Memory B cell (primary cell): ENCODE measurements around the gene PHC2.

Experiments
- ATAC-seq: fragments of 150-1000 bp; cut with Tn5 transposase; 2 replicates; pipeline ENCODE4 v1.10.0; 2021; ENCODE audit warnings: low read depth, mild to moderate bottlenecking, moderate library complexity
- DNase-seq, 2 donors: peaks; one replicate each; pipeline ENCODE4 v3.0.0; 2022; ENCODE audit warnings: low spot score in 2 of 2
- H3K27ac Mint-ChIP-seq: one replicate; pipeline ENCODE4 v1.8.0; 2022; ENCODE audit warnings: mild to moderate bottlenecking, moderate library complexity, mixed read lengths
- H3K27me3 Mint-ChIP-seq: one replicate; pipeline ENCODE4 v1.8.0; 2022; ENCODE audit warnings: mixed read lengths
- H3K36me3 Mint-ChIP-seq: one replicate; pipeline ENCODE4 v1.8.0; 2022; ENCODE audit warnings: mild to moderate bottlenecking, mixed read lengths
- H3K4me1 Mint-ChIP-seq: one replicate; pipeline ENCODE4 v1.8.0; 2022; ENCODE audit warnings: mixed read lengths
- H3K4me3 Mint-ChIP-seq: one replicate; pipeline ENCODE4 v1.8.0; 2022; ENCODE audit warnings: mild to moderate bottlenecking, moderate library complexity, mixed read lengths
- H3K9me3 Mint-ChIP-seq: one replicate; pipeline ENCODE4 v1.8.0; 2022; ENCODE audit warnings: mixed read lengths

PHC2 gene

DNA sequence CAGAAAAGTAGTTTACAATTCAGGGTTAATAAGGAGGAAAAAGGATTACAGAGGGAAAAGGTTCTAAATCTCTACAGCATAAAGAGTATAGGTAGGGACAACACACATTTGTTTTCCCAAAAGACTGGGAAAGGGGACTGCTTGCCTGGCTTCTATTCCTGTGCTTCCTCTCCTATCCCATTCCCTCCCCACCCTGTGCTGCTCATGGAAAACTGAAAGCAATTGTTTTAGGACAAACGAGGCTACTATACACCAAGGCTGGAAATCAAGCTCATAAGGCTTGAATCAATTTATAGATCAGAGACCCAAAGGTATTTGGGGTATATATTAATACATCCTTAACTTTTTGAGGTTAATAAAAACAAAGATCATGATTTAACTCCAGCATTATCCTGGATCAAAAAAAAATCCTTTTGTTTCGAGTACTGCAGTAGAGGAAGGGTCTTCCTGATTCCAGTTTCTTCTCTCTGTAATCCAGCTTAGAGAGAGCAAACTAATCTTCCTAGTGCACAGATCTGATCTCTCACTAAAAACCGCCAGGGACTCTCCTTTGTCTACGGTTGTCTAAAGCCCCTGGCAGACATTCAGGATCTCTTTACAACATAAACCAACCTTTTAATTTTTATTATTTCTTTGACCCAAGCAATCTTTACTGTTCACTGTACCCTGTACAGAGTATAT is 72.6 kb downstream of the PHC2 start:
- Mint-ChIP-seq H3K9me3 (no peaks in the 10 kb centered on the region), H3K4me1 (peaks cover 6% of the 10 kb centered on the region), H3K27me3 (no peaks in the 10 kb centered on the region), H3K27ac (no peak overlapping the region), H3K4me3 (no peak overlapping the region), H3K36me3 (no peaks in the 10 kb centered on the region)
- no peak for ATAC-seq
- DNase-seq: no peak

DNA sequence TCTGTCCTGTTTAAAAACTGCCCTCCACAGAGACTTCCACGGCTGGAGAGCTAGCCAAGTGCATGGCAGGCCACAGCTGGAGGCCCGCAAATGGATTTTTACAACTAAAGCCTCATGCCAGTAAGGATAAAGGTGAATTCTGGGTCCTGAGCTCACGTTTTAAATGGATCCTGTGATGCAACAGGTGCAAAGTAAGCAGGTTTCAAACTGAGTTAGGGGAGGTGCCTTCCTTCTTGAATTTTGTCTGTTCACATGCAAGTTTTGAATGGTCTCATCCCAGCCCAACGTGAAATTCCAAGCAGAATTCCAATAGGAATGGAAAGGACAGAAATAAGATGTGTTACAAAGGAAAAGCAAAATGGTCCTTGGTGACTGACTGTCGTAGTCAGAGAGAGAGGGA is 73.8 kb downstream of the PHC2 start:
- Mint-ChIP-seq H3K4me3 (no peak overlapping the region), H3K27me3 (no peaks in the 10 kb centered on the region), H3K36me3 (no peaks in the 10 kb centered on the region), H3K27ac (no peak overlapping the region), H3K4me1 (peaks cover 6% of the 10 kb centered on the region), H3K9me3 (no peaks in the 10 kb centered on the region)
- ATAC-seq (no peak), DNase-seq (no peak)

DNA sequence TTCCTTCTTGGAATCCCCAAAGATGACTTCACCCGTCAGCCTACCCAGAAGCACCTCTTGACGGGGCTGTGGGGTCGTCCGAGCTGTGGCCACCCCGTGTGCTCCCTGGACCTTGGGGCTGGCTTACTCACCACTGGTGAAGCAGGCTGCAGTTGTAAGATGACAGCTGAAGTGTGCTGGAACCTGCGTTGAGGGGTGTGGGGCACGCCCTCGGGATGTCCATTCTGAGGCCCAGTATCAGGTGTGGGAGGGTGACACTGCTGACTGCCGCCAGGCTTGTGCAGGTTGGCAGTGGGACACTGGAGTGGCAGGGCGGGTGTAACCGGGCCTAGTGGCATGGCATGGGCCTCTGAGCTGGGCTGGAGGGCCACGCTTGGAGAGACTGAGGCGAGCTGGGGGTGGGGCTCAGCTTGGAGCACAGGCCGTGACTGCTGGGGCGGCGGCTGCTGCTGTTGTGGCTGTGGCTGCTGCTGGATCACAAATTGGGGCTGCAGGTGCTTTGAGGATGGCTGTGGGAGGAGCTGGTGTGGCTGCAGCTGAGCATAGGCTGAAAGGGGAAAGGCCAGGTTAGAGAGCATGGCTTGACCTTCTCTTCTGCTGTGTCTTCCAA is 76.1 kb downstream of the PHC2 start:
- no peak for ATAC-seq
- Mint-ChIP-seq H3K27me3 (no peaks in the 10 kb centered on the region), H3K36me3 (no peaks in the 10 kb centered on the region), H3K4me3 (no peak overlapping the region), H3K27ac (no peak overlapping the region), H3K9me3 (no peaks in the 10 kb centered on the region), H3K4me1 (peaks cover 10% of the 10 kb centered on the region)
- no peak for DNase-seq

DNA sequence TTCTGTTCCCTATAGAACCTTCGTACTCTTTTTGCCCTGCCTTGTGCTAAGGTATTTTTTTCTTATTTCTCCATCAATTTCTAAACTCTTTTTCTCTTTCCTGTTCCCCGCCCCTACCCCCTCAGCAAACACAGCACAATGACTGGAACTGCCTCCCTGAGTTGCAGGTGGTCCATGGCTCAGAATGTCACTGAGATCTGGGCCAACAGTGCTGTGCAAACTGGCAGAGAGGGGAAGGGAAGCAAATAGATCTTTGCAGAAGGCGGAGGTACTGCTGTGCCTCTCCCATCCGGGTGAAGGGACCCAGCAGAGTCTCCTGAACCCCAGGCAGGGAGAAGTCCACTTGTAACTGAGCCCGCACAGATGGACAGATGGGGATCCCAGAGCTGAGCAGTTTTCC is 77.4 kb downstream of the PHC2 start:
- Mint-ChIP-seq H3K36me3 (no peaks in the 10 kb centered on the region), H3K4me3 (no peak overlapping the region), H3K27me3 (no peaks in the 10 kb centered on the region), H3K9me3 (no peaks in the 10 kb centered on the region), H3K4me1 (peaks cover 13% of the 10 kb centered on the region), H3K27ac (no peak overlapping the region)
- ATAC-seq (no peak), DNase-seq (no peak)

DNA sequence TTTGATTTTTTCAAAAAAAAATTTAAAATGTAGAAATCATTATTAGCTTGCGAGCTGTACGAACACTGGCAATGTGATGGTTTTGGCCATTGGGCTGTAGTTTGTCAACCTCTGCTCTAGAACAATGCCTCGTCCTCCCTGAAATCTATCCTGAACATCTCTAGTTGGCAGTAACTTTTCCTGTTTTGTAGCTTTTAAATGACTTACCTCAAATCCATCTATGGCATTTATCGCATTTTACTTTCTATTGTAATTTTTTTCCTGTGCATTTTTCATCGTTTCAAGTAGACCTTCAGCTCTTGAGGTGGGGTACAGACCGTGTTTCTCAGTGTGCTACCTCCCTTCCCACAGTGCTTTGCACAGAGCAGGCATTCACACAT is 79.6 kb downstream of the PHC2 start:
- no peak overlapping the region for H3K27ac Mint-ChIP-seq
- H3K36me3 Mint-ChIP-seq: no peaks in the 10 kb centered on the region
- no peaks in the 10 kb centered on the region for H3K27me3 Mint-ChIP-seq
- H3K4me1 Mint-ChIP-seq: peaks cover 28% of the 10 kb centered on the region
- no peaks in the 10 kb centered on the region for H3K9me3 Mint-ChIP-seq
- peak overlapping the region; percentile 1 for H3K4me3 Mint-ChIP-seq
- no peak for ATAC-seq
- no peak for DNase-seq

DNA sequence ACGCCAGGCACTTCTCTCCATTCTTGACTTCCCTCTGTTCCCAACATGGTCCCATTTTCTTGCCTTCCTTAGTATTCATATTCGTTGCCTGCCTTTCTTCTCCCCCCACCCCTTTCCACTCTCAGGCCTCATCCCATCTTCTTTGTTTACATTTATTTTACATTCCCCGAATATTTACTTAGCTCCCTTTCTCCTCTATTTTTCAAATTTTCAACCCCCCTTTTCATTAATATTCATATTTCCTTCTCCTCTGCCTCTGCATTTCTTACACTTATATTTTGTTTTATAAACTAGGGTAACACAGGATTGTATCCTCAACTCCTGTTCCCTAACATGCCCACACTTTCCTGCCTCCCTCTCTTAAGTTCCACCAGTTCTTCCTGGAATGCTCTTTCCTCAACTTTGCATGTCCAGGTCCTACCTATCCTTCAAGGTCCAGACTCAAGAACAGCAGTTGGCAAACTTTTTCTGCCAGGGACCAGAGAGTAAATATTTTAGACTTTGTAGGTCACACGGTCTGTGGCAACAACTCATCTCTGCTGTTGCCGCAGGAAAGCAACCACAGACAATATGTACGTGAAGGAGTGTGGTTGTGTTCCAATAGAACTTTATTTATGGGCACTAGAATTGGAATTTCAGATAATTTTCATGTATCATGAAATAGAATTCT is 80.1 kb downstream of the PHC2 start:
- ATAC-seq (no peak), DNase-seq (no peak)
- Mint-ChIP-seq H3K36me3 (no peaks in the 10 kb centered on the region), H3K27me3 (no peaks in the 10 kb centered on the region), H3K4me3 (peak overlapping the region; percentile 88), H3K9me3 (no peaks in the 10 kb centered on the region), H3K4me1 (peaks cover 28% of the 10 kb centered on the region), H3K27ac (no peak overlapping the region)

DNA sequence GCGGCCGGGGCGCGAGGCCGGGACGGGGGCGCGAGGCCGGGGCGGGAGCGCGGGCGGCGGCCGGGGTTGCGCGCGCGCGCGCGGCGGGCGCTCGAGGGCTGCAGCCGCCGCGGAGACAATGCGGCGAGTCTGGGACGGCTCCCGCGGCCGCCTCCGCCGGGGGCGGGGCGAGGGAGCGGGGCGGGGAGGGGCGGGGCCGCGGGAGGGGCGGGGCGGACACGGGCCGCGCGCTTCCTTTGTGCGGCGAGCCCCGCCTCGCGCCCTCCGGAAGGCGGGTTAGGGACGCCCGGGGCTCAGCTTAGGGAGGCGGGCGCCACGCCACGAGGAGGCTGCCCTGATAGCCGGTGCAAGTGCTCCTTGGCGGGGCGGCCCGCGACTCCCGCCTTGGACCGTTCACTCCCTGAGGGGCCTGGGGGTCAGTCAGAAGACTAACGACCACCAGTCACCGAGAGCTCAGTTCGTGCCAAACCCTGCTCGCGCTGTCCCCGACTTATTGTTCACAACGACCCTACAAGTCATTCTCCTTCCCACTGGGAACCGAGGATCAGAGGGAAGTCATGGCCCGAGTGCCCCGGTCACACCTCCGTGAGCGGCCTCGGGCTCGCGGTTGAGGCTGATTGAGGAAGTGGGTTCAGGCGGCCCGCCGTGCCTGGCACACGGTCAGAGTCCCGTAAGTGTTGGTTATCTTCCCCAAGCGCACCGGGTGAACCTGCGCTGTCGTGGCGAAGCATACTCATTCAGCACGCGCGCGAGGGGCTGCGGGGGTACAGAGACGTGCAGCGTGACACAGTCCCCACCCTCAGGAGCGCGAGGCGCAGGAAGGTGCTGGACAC is 80.9 kb downstream of the PHC2 start:
- DNase-seq: peak; percentile 65 to 70
- no peaks in the 10 kb centered on the region for H3K9me3 Mint-ChIP-seq
- ATAC-seq: peak; percentile 80
- peak overlapping the region; percentile 88 for H3K4me3 Mint-ChIP-seq
- peaks cover 28% of the 10 kb centered on the region for H3K4me1 Mint-ChIP-seq
- H3K36me3 Mint-ChIP-seq: no peaks in the 10 kb centered on the region
- H3K27ac Mint-ChIP-seq: peak overlapping the region; percentile 79
- no peaks in the 10 kb centered on the region for H3K27me3 Mint-ChIP-seq

DNA sequence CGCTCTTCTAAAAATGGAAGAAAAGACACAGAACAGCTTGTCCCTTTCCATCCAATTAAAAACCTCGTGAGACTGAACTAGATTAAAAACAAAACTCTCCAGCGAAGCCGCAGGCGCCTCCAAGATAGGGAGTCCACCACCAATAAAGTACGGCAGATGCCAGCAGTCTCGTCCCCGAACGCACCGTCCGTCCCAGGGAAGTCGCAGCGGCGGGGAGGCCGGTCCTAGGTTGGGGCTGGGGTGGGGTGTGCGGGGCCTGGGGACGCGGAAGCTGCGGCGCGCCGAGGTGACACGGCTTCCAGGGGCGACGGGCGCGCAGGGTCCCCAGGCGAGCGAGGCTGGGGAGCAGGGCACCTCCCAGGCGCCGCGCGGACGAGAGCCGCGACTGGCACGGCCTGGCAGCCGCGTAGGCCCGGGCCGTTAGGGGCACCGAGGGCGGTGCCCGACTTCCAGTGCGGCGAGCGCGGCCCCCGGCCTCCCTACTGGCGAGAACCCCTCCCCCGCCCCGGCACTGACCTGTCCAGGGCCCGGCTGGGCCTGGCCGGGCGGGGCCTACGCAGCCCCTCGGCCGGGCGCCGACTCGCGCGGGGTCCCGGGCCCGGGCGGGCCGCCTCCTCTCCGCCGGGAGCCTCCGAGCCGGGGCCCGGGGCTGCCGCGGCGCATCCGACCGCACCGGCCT is 81.7 kb downstream of the PHC2 start:
- peak overlapping the region; percentile 77 for H3K4me3 Mint-ChIP-seq
- peak overlapping the region; percentile 39 for H3K27ac Mint-ChIP-seq
- peak; percentile 40 for ATAC-seq
- H3K27me3 Mint-ChIP-seq: no peaks in the 10 kb centered on the region
- peak; percentile 24 to 58 for DNase-seq
- no peaks in the 10 kb centered on the region for H3K36me3 Mint-ChIP-seq
- H3K9me3 Mint-ChIP-seq: no peaks in the 10 kb centered on the region
- H3K4me1 Mint-ChIP-seq: peaks cover 28% of the 10 kb centered on the region

DNA sequence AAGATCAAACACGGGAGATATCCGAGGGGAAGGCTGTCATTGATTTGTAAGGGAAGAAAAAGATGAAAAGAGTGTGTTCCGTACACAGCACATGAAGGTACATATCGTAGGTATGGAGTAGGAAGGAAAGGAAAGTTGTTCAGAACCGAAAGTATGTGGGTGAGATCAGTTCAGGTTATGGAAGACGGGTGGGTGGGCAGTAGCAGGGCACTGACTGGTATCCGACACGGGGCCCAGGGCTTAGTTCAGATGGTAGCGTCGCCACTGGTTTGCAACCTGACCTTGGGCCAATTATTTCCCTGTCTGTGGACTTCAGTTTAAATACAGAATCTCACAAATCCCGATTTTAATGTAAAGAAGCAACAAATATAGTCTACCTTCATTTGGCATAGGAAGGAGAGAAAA is 82.2 kb downstream of the PHC2 start:
- H3K27me3 Mint-ChIP-seq: no peaks in the 10 kb centered on the region
- DNase-seq (no peak), ATAC-seq (no peak)
- H3K4me1 Mint-ChIP-seq: peaks cover 28% of the 10 kb centered on the region
- no peaks in the 10 kb centered on the region for H3K36me3 Mint-ChIP-seq
- peak overlapping the region; percentile 77 for H3K4me3 Mint-ChIP-seq
- H3K27ac Mint-ChIP-seq: peak overlapping the region; percentile 39
- no peaks in the 10 kb centered on the region for H3K9me3 Mint-ChIP-seq

DNA sequence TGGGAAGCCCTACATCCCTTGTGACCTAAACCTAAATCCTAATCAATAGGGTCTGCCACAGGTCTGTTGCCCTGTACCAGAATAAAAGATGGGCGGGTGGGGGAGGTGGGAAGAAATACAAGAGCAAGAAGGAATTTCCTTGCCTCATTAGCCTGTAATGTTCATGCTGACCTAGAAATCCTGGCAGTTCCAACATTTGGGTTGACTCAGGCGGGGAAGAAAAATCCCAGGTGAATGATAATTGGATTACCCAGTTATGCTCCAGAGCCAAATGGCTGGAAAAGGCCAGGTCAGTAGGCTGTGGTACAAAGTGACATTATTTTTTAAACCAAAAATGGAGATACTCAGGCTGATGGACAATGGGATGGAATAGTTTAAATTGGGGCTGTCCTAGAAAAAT is 82.7 kb downstream of the PHC2 start:
- peaks cover 28% of the 10 kb centered on the region for H3K4me1 Mint-ChIP-seq

DNA sequence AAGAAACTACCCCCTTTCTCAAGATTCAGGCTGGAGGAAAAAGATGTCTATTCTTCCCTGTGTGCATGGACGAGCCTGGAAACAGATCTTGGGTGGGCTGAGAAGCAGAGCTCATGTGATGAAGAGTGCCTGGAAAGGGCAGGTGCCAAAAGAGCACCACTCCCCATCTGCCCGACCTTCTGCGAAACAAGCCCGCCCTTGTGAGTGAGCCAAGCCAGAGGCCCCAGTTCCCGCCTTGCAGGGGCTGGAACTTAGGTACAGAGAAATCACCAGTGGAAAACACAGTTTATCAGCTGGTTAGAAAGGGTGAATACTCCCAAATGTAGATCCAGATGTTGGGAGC is 83.3 kb downstream of the PHC2 start:
- Mint-ChIP-seq H3K9me3 (no peaks in the 10 kb centered on the region), H3K27me3 (no peaks in the 10 kb centered on the region), H3K4me3 (no peak overlapping the region), H3K27ac (no peak overlapping the region), H3K4me1 (peaks cover 29% of the 10 kb centered on the region), H3K36me3 (peaks cover 1% of the 10 kb centered on the region)
- no peak for ATAC-seq
- no peak for DNase-seq

More for the DNA sequence above, 82.7 kb downstream of the PHC2 start:
- no peak overlapping the region for H3K27ac Mint-ChIP-seq
- ATAC-seq (no peak), DNase-seq (no peak)
- peak overlapping the region; percentile 77 for H3K4me3 Mint-ChIP-seq
- H3K27me3 Mint-ChIP-seq: no peaks in the 10 kb centered on the region
- H3K36me3 Mint-ChIP-seq: no peaks in the 10 kb centered on the region
- no peaks in the 10 kb centered on the region for H3K9me3 Mint-ChIP-seq

DNA sequence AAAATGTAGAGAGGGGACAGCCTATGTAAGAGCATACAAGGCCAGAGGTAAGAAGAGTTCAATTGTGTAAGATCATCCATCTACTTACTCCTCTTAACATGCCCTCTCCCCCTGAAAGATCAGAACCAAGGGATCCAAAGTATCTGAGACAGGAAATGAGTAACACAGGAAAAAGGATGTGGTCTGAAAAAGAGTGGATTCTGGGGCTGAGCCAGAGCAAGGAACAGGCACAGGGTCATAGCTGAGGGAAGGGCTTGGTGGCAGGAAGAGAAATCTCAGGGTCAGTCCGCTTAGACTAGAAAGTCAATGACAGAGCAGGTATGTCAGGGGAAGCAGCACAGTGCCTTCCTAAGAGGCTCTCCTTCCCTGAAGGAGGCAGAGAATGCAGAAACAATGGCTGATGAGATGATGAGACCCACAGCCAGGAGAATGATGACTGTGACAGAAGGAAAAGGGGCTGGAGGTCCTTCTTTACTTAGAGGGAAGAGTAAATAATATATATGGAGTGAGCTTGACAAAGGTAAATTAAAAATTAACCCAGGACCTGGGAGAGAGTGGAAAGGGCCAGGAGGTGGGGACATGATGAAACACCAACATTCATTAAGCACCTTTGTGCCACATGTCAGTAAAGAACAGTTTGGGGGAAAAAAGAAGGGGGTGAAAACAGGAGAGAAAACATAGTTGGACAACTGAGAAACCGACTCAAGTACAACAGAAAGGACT is 83.8 kb downstream of the PHC2 start:
- Mint-ChIP-seq H3K4me1 (peaks cover 32% of the 10 kb centered on the region), H3K27ac (no peak overlapping the region), H3K9me3 (no peaks in the 10 kb centered on the region), H3K27me3 (no peaks in the 10 kb centered on the region), H3K4me3 (peak overlapping the region; percentile 33), H3K36me3 (peaks cover 2% of the 10 kb centered on the region)
- ATAC-seq: no peak
- no peak for DNase-seq

DNA sequence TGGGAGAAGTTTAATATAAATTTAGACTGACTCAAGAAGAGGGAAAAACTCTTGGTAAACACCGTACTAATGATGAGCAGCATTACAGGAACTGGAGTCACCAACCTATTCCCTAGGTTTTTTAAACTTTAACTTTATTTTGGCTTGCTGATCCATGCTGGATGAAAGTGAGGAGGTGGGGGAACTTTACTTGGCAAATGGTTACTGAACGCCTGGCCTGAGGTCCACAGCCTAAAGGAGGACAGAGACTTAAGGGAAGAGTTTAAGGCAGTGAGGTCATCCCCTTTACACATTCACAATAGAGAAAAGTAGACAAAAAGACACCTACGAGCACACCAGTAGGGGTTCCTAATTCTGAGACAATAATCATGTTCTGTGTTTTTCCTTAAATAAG is 84.4 kb downstream of the PHC2 start:
- H3K9me3 Mint-ChIP-seq: no peaks in the 10 kb centered on the region
- no peak for DNase-seq
- ATAC-seq: no peak
- peaks cover 2% of the 10 kb centered on the region for H3K36me3 Mint-ChIP-seq
- no peak overlapping the region for H3K4me3 Mint-ChIP-seq
- peaks cover 33% of the 10 kb centered on the region for H3K4me1 Mint-ChIP-seq
- H3K27me3 Mint-ChIP-seq: no peaks in the 10 kb centered on the region
- H3K27ac Mint-ChIP-seq: no peak overlapping the region
